CD4-positive, alpha-beta T cell treated with Interleukin-1 beta for 1 hour (primary cell): ENCODE measurements around the gene KCNAB1.

Experiments
- DNase-seq, 2 donors: peaks; one replicate each; pipeline ENCODE4 v3.0.0-alpha.2; 2020 to 2022

The KCNAB1 gene

DNA sequence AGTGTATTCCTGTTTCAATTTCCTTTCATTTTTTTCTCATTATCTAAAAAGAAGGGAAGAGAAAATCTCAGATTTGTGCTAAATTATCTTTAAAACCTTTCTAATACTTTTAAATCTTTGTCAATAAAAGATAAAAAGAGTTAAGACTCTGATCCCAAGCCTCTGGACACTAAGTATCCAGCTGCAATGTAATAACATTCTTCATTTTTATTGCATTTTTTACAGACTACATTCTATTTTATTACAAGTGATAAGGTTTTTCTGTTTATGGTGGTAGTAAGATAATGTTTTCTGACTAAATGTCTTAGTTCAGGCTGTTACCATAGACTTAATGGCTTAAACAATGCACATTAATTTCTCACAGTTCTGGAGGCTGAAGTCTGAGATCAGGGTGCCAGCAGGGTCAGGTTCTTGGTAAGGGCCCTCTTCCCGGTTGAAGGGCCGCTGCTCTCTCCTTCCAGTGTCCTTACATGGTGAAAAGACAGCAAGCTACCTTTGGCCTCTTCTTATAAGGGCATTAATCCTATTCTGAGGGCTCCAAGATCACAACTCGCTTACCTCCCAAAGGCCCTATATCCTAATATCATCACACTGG lies 19.7 kb downstream of the KCNAB1 start:
- DNase-seq: no peak

DNA sequence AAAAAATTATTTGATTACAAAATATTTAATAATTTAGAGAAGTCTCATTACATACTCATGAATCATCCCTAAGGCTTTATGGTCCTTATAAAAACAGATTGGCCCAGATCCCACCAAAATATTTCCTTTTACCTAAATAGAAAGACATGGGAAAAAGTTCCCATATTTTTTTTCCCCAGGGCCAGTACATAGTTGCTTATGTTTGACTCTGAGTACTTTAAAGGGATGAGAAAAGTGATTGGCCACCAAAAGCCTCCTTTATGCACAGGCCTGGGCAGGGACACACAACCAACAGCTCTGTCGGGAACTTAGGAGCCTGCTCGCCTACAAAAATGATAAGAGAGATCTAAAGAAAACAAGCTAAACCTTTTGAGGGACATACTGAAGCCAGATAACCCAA lies 22.3 kb downstream of the KCNAB1 start:
- no peak for DNase-seq

DNA sequence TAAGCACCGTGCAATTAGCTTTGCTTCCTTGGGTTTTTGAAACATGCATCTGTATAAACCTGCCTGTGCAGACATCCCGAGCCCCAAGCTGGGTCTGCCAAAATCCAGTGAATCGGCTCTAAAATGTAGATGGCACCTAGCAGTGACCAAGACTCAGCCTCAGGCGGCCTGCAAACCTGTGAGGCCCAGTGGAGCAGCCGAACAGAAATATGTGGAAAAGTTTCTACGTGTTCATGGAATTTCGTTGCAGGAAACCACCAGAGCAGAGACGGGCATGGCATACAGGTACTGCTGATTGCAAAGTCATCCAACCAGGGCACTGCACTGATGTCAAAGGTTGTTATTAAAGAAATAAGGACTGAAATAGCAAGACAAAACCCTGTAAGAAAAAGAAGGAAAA lies 22.8 kb downstream of the KCNAB1 start:
- DNase-seq: no peak

GRCh38 chr3:156144060-156144459 lies 23.7 kb downstream of the KCNAB1 start:
- no peak for DNase-seq

DNA sequence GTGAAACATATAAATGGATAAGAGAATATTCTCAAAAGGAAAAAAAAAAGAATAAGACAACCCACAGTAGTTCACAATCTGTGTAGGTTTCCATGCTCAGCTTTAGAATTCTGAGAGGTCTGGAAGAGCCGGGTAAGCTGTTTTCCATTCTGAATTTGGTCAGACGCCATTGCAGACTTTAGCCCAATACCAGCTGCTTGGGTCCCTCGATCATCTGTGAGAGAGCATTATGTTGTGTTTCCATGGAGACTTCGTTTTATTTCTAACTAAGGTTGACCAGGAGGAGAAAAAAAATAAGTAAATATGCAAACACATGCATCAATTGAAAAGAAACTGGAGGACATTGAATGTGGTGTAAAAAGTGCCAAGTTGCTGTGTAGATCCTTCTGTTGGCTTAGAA lies 25.5 kb downstream of the KCNAB1 start:
- DNase-seq: no peak

DNA sequence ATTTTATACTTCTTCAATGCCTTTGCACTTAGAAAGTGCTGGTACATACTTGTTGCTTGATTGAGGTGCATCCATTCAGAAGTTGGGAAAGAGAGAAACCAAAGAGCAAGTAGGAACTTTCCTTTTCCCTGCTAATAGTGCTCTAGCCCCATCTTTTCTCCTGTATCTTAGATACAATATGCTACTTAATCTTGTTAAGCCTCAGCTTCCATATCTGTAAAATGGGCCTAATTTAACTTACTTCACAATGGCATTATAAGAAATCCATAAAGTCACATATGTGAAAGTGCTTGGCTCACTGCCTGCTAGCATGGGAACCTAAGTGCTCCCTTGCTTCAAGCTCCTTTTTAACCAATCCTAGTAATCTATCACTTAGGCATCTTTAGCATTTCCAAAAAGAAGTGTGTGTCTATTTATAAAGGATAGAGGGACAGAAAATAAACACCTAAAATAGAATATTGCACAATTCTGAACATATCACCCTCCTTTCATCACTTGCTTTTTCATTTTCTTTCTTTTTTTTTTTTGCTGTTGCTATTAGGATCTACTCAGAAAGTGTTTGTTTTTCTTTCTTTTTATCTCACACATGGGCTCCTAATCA lies 28.1 kb downstream of the KCNAB1 start:
- DNase-seq: no peak

DNA sequence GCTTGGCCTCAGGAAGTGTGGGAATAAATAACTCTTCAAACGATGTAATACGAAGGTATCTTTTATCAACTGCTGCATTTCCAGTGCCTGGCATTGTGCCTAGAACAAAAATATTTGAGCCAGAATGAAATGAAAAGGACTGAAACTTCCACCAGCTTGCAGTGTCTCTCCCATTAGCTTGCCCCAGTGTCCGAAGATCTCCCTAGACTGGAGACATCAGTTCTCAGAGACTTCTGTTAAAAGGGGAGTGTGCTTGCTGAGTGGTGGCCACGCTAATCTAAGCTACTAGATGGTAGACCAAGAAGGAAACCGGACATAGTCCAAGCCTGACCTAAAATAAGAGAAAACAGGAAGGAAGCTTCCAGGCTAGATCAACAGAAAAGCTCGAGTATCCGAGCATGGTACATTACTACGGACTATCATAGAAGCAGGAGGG lies 28.6 kb downstream of the KCNAB1 start:
- no peak for DNase-seq

DNA sequence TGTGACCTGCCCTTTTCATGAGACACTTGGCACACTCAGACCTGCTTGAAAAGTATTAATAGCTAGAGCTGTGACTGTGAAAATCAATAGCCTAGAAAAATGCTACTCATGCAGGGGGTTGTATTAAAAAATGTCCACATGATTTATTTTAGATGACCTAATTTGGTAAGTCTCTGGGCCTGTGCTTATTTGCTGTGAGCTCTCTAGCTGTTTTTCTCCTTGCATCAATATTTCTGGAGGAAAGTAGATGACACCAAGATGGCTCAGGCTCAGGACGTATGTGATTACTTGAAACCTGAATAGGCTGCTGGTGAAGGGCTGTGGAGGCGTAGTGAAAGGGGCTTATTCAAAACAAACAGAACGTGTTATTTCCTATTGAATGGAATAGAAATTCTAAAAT lies 29.5 kb downstream of the KCNAB1 start:
- no peak for DNase-seq

- DNase-seq: peak; percentile 19 to 61
Measured at GRCh38 chr3:156150434-156151066, 30.2 kb downstream of the KCNAB1 start.

- DNase-seq: peak; percentile 36 to 48
Measured at GRCh38 chr3:156151824-156152428, 31.5 kb downstream of the KCNAB1 start.

- DNase-seq: no peak
Measured at GRCh38 chr3:156158656-156159295, 38.4 kb downstream of the KCNAB1 start.

GRCh38 chr3:156160647-156161046 lies 40.3 kb downstream of the KCNAB1 start:
- peak in 1 of 2 donors; percentile 6 for DNase-seq

DNA sequence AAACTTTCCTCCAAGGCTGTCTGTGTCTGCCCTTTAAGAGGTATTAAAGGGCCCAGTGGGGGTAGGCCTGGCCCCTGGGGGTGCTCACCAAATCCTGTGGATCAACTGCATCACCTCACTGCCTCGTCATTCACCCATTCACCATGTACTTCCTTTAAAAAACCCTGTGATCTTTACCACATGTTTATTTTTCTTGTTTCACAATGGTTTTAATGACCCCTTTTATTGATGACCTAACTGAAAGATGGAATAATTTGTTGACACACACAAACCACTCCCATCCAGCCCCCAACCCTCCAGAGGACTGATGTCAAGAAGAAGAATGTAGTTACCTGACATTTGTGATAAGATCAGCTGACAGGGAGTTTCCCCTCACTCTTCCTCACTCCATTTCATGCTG lies 40.8 kb downstream of the KCNAB1 start:
- peak in 1 of 2 donors; percentile 19 for DNase-seq

GRCh38 chr3:156163848-156164247 lies 43.5 kb downstream of the KCNAB1 start:
- no peak for DNase-seq

GRCh38 chr3:156166808-156167207 lies 46.4 kb downstream of the KCNAB1 start:
- DNase-seq: no peak

DNA sequence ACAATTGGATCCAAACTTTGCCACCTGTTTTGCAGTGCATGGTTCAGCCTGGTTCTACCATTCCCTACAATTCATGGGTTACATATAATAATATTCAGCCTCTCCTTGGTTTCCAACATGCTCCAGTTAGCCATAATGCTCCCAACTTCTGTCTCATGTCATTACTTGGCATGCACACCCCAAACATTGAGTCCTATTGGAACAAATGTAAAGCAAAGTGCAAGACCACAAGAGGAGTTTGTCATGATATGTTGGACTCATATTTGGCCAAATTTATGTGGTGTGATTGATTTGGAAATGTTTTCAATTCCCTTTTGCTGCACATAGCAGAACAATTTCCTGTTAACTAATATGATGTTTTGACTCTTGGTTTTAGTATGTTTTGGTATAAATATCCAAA lies 50.2 kb downstream of the KCNAB1 start:
- no peak for DNase-seq

DNA sequence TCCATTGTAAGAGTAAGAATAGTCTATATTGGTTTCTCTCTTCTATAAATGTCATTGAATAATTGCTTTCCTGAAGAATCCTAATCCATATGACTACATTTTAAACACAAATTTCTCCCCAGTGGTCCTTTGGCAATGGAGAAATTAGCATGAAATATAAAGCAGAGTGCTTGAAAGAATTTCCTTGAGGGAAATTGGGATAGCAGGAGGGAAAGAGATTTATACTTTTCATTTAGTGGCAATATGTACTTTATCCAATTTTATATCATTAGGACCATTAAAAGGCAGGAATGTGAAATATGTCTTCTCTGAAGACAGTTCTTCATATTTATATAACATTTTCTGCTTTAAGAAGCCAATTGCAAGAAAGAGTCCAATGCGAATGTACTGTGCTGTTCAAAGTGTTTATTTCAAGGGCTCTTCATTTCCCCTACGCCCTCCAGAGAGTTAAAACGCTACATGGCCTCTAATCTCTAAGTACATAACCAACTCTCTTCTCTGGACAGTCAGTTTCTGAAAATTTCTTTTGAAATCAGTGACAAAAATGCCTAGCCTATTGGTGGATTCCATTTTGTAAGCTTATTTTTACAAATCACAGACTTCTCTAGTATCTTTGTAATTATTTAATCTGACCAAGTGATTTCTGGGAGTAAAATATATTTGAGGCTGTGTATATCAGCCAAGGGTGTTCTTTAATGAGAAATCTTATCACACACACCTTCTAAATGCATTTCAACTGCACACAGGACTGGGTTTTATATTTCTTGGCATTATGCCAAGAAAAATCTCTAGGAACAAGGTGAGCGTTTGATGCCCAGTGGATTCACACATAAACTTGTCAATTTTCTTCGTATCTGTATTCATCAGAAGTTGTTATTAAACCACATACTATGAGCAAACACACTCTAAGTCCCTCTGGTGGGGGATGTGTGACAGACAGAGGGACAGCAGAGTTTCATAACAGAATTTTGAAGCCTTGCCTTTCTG lies 51.2 kb downstream of the KCNAB1 start:
- no peak for DNase-seq

- DNase-seq: no peak
Measured at GRCh38 chr3:156172536-156172935, 52.2 kb downstream of the KCNAB1 start.

- no peak for DNase-seq
Measured at GRCh38 chr3:156174229-156174847, 54.0 kb downstream of the KCNAB1 start.

DNA sequence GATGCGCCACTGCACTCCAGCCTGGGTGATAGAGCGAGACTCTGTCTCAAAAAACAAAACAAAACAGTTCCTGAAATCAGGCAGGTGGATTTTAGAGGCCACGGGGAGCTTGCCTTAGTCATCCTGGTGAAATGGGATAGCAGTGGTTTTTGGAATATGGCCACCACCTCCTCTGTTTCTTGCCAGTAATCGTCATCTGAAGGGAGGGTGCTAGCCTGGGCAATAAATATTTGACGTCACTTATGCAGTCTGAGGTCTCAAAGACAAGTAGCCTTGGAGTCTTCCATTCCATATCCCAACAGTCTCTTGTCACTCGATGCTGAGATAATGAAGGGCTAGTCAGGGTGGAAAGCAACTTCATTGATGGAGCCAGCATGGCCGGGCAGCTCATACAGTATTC lies 55.2 kb downstream of the KCNAB1 start:
- no peak for DNase-seq

- DNase-seq: no peak
Measured at GRCh38 chr3:156176048-156176447, 55.7 kb downstream of the KCNAB1 start.
